ENCODE data around the gene GARIN1A.
"Not testable (repeated sequence)": the region's sequence is repeated elsewhere in the genome, so short reads cannot be mapped to it uniquely, and the experiment has no call there.

The GARIN1A gene

DNA sequence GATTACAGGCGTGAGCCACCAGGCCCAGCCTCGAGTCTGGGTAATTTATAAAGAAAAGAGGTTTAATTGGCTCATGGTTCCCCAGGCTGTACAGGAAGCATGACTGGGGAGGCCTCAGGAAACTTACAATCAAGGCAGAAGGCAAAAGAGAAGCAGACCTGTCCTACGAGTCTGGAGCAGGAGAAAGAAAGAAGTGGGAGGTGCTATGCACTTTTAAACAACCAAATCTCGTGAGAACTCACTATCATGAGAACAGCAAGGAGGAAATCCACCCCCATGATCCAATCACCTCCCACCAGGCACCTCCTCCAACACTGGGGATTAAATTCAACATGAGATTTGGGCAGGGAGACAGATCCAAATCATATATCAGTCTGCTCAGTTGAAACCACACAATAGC lies 11.6 kb downstream of the GARIN1A start:
- DNase-seq, result not testable (repeated sequence)

DNA sequence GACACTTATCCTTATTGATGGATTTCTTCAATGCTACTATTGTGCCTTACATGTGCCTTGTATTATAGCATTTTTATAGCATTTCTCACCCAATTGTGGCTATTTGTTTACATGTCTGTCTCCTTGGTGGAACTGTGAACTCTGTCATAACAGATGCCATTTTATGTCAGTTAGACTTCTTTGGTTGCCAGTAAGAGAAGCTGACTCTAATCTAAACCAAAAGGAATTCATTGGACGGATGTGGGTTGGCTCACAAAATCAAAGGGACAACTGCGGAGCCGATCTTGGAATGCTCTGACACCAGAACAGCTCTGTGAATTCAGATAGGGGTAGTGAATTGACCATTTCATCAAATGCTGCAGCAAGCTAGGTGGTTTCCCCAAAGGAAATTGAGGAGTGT lies 15.0 kb downstream of the GARIN1A start:
- DNase-seq, result no peak

DNA sequence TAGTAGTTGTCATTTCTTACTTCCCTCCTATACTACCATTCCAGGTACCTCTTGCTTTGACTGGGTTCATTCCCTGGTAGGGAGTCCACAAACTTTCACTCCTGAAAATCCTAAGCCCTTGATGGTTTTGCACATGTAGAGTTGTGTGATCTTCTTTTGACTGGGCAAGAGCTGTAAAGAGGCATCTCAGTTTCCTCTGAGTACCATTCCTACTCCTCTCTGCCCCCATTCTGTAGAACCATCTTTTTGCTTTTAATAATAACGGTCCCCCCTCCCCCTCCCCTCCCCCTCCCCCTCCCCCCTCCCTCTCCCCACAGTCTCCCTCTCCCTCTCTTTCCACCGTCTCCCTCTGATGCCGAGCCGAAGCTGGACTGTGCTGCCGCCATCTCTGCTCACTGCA lies 16.4 kb downstream of the GARIN1A start:
- DNase-seq, result no peak

DNA sequence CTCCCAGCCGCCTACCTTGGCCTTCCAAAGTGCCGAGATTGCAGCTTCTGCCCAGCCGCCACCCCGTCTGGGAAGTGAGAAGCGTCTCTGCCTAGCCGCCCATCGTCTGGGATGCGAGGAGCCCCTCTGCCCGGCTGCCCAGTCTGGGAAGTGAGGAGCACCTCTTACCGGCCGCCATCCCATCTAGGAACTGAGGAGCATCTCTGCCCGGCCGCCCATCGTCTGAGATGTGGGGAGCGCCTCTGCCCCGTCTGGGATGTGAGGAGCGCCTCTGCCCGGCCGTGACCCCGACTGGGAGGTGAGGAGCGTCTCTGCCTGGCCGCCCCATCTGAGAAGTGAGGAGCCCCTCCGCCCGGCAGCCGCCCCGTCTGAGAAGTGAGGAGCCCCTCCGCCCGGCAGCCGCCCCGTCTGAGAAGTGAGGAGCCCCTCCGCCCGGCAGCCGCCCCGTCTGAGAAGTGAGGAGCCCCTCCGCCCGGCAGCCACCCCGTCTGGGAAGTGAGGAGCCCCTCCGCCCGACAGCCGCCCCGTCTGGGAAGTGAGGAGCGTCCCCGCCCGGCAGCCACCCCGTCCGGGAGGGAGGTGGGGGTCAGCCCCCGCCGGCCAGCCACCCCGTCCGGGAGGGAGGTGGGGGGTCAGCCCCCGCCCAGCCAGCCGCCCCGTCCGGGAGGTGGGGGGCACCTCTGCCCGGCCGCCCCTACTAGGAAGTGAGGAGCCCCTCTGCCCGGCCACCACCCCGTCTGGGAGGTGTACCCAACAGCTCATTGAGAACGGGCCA lies 17.3 kb downstream of the GARIN1A start:
- DNase-seq, result not testable (repeated sequence)

DNA sequence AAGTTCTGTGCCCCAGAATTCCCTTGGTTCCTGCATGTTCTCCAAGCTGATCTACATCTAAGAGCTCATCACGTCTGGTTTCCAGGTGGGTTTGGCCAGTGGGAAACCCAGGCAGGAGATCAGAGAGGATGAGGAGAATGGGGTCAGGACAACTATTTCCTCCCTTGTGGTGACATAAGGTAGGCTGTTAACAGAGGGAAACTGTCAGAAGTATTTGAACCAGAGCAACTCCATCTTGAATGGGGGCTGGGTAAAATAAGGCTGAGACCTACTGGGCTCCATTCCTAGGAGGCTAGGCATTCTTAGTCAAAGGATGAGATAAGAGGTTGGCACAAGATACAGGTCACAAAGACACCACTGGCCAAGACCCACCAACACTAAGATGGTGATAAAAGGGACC lies 19.1 kb downstream of the GARIN1A start:
- DNase-seq, result no peak

DNA sequence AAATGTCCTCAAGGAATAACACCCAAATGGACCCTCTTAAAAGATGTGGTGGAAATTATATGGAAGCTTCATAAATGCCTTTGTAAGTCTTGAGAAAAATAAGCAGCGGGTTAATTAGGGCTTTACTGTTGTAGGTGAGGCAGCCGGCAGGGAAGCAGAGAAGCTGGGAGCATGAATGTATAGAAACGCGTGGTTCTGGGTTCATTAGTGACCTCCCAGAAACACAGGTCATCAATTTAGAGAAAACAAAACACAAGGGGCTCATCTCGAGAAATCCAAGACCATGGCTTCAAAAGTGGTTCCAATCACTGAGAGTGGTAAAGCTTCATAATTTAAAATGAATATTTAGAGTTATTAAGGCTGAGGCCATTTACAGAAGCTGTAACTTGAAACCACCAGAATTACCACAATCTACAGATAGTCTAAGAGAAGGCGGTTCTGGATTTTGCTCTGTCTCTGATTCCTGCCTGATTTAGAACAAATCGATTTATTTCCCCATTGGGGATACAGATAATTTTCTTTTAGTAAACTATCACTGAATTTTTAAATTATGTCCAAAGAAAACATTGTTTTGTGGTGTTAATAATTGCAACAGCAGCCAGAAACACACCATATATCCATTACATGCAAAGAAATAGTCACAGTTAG lies 20.7 kb downstream of the GARIN1A start:
- no peak for DNase-seq

DNA sequence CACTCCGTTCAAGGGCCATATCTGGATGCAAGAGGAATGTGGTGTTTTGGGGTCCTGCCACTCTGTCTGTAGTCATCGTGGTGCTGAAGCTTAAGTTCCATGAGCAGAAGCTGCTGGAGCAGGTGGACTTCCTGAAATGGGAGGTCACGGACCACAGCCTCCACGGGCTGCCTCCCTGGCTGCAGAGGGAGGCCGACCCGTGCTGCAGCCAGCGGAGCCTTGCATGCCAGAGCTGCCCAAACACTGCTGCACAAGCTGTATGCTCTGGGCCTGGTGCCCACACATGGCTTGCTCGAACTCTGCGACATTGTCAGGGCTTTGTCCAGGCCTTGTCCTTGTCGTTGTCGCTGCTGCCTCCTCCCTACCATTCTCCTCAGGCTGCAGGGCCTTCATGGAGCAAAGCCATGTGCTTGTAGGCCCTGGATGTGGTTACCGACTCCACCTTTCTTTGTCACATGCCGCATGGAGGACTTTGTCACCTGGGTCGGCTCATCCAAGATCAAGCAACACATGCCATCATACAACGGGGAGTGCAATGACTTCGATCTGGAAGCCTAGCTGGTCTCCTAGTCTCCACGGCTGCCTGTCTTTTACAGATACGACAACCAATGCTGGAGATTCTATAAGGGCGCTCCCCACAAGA lies 21.4 kb downstream of the GARIN1A start:
- DNase-seq, result no peak

DNA sequence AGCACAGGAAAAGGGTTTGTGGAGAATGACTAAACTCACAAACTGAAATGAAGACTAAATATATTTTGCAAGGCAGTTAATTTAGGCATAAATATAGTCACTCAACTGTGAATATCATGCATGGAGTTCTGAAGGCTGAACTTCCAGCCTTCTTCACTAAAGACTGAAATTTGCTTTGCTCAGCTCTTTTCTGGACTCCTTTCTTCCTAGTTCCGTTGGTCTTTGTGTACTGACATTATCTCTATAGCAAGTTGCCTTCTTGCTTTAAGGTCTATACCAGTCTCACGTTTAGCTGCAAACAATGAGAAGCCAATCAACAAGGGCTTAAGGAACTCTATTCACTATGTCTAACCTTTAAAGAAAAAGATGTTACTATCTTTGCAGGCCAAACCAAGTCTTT lies 22.6 kb downstream of the GARIN1A start:
- DNase-seq, result no peak

DNA sequence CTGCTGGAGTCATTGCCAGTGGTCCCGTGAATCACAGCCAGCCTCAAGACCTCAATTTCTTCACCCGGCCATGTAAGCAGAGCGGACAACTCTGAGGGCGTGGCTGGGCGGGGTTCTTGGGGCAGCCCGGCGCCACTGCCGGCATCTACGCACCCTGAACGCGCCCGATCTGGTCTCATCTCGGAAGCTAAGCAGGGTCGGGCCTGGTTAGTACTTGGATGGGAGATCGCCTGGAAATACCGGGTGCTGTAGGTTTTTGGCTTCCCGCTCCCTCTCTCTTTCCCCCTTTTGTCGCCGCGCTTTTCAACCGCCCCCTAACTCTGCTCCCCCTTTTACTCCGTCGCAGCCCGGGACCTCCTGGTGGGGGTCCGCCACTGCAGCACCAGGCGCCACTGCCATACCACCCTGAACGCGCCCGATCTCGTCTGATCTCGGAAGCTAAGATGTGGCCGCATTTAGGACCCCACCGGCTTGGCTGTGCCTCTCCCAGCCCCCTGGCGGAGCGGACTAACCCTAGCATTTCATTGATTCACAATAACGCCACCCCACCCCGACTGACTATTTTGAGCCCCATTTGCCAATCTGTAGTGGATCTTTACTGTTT lies 25.3 kb downstream of the GARIN1A start:
- DNase-seq, result no peak

DNA sequence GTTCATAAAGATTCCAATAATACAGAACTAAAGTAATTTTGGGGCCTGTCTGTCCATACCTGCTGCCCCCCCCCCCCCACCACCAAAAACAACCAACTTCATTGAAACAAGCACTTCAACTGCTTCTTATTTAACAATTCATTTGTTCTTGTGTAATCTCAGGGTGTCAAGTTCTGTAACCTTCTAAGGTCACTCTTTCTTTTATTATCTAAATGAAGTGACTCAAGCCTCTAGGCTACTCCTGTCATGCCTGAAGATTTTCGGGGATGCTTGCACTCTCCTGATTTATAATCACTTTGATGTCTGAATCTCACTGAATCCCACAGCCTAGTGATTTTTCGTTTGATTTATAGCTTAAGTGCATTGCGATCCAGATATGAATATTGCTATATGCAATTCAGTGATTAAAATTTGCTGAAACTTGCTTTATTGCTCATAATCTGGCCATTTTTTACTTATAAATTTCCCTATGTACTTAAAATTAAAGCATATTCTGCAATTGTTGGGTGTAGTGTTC lies 27.2 kb downstream of the GARIN1A start:
- no peak for DNase-seq

DNA sequence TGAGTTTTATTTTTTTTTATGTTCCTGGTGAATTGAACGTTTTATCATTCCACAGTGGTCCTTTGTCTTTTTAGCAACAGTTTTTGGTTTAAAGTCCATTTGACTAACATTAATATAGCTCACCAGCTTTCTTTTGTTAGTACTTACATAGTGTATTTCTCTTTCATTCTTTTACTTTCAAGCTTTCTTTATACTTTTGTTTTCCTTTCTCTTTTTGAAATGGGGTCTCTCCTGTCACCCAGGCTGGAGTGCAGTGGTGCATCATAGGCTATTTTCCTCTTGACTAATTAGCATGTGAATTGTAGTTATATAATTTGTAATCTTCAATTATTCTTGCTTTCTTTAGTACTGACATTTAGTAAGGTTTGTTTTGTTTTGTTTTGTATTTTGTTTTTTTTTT lies 27.8 kb downstream of the GARIN1A start:
- DNase-seq, result no peak

DNA sequence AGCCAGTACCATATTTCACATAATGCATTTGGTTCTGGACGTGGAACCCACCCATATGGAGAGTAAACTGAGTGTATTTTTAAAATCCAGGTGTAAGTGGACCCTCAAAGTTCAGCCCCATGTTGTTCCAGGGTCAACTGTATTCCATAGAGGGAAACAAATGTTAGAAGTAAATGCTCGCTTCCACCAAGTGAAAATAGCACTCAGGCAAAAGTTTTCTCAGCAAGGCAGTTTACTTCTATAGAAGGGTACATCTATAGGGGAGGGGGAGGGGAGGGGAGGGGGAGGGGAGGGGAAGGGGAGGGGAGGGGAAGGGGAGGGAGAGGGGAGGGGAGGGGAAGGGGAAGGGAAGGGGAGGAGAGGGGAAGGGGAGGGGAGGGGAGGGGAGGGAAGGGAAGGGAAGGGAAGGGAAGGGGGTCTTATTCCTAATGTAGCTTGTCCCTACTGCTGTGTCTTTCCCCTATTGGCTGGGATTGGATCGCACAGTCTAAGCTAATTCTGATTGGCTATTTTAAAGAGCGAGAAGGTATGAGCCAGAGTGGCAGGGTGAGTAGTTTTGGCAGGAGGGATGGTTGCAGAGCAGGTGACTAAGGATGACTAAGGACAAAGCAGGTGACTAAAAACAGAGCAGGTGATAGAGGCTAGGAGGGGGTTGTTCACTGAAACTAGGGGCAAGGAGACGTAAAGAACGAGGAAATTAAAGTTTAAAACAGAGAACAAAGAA lies 29.1 kb downstream of the GARIN1A start:
- DNase-seq, result no peak

DNA sequence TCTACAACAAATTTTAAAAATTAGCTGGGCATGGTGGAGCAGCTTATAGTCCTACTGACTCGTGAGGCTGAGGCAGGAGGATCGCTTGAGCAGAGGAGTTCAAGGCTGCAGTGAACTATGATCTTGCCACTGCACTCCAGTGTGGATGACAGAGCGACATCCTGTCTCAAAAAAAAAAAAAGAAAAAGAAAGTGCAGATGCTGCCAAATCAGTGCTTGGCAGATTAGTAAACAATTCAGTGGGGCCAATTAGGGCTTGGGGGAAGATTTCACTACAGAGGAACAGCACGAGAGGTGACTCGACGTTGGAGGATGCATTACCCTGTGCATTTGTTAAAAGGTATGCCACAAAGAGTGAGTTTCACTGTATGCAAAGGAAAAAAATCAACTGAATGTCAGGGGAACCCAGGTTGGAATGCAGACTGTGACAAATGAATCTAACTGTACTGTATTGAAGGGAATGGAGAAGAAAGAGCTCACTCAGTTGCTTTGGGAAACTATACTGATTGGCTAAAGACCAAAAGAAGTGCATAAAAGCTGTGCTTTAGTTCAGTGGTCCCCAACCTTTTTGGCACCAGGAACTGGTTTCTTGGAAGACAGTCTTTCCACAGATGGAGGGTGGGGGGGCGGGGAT lies 31.6 kb downstream of the GARIN1A start:
- DNase-seq, result no peak

DNA sequence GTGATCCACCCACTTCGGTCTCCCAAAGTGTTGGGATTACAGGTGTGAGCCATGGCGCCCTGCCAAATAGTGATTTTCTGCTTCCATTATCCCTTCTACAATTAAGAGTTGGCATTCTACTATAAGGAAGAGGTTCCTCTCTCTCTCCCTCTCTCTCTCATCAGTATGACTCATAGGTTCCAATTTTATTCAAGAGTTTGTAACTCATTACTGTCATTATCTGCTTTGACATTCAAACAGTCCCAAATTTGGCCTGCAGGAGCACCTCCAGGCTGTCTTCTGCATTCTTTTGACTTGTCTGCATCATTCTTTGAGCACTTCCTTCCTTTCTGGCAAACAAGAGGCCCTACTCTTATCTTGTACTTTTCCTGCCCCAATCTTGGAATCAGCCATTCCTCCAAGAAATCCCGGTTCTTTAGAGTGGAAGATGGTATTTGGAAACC lies 33.8 kb downstream of the GARIN1A start:
- DNase-seq, result no peak

DNA sequence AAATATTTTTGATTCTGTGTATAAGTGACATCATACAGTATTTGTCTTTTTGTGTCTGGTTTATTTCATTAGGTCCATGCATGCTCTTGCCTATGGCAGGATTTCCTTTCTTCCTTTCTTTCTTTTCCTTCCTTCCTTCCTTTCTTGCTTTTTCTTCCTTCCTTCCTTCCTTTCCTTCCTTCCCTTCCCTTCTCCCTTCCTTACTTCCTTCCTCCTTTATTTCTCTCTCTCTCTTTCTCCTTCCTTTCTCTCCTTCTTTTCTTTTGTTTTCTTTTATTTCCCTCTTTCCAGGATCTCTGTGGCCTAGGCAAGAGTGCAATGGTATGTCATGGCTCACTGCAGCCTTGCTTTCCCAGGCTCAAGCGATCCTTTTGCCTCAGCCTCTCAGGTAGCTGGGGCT lies 35.7 kb downstream of the GARIN1A start:
- DNase-seq, result no peak

DNA sequence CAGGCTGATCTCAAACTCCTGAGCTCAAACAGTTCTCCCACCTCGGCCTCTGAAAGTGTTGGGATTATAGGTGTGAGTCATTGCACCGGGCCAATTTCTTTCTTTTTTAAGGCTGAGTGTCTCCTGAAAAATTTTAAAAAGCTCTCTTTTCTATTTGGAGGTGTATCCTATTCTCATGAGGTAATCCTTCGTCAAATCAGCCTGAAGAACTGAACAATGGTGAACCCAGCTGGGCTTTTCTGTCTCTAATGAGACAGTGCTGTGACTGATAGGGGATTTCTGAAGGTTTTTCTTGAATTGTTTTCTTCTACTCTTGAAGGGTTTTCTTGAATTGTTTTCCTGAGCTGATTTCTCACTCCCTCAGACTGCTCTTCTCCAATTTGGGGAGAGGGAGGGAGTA lies 36.1 kb downstream of the GARIN1A start:
- DNase-seq, result no peak

DNA sequence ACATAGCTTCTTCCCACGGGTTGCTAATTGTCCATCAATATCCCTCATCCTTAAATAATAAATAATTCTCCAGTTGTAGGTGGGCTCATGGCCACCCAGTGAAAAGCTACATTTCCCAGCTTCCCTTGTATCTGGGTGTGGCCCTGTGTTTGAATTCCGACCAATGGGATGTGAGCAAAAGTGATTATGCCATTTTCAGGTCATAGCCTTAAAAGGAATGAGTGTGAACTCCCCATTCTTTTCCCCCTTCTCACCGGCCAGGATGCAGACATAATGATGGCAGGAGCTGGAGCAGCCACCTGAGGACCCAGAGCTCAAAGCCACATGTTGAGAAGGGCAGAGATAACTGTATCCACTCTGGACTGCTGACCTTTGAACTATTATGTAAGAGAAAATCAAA lies 36.7 kb downstream of the GARIN1A start:
- no peak for DNase-seq

DNA sequence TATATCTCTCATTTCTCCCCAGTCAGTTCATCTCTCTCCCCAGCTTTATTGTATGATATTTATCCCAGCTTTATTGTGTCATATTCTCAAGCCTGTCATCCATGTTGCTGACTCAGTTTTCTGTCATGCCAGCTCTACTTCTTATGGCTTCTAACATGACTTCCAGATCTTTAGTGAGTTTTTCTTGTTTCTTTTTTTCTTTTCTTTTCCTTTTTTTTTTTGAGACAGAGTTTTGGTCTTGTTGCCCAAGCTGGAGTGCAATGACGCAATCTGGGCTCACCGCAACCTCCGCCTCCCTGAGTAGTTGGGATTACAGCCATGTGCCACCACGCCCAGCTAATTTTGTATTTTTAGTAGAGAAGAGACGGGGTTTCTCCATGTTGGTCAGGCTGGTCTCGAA lies 38.4 kb downstream of the GARIN1A start:
- no peak for DNase-seq

DNA sequence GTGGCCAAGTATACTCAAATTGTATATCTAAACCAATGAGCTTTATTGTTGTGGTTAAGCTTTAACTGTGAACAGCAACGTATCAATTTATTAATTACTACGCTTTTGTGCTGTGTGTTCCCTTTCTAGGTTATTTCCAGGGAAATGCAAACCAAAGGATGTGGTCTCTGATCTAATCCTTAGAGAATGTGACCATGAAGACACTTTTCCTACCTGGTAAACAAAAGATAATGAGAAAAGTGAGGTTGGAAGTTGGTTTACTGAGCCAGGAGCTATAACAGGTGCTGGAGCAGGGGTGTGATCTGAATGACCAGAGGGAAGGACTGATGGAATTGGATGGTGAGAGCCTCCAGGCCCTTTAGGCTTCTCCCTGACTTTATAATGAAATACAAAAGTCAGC lies 41.7 kb downstream of the GARIN1A start:
- DNase-seq, result no peak

DNA sequence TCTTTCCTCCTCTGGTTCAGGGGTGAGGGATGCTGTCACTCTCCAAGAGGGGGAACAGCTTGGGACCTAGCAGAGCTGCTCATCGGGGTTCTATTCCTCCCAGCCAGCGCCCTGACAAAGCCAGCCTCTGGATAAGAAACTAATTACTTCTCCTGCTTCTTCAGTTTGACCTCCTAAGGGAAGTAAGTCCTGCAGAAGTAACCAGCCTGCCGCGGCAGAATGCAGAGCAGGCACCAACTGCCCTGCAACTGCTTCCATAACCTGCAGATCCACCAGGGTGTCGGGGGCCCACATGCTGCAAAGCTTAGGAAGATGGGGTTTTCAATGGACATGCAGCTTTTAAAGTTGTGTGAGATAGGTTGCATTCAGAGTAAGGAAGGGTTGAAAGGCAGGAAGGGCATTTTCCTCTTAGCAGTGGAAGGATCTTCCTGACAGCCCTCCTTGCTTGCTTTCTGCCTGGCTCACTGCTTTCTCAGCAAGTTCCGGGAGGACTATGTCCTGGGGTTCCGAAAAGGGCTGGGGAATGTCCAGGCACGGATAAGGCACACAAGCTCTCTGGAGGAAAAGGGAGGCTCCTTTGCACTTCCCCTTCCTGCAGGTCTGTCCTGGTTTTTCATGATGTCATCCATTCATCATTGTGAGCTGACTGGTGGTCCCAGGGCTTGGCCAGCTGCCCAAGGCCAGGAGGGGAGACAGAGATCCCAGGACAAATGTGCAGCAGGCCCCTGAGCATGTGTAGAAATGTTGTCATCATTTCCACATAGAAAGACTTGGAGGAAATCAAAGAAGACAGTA lies 42.8 kb downstream of the GARIN1A start:
- no peak for DNase-seq

DNA sequence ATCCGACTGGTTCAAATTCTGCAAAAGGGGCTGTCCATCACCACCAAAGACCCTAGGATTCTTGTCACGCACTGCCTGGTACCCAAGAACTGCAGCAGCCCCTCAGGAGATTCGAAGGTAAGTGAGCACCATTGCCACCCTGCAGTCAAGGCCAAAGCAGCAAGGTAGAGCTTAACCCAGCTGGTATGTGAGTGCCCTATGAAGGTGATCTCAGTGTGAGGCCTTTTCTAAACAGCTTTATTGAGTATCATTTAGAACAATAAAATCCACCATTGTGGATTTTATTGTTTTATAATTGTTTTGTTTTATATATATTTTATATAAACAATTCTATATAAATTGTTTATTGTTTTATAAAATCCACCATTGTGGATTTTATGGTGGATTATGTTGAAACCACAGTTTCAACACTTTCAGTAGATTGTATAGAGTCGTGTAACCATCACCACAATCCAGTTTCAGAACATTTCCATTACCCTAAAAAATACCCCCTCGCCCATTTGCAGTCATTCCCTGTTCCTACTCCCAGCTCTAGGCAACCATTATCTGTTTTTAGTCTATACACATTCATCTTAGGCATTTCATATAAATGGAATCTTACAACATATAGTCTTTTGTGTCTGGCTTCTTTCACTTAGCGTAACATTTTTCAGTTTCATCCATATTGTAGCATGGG lies 47.0 kb downstream of the GARIN1A start:
- no peak for DNase-seq

Data from T1000 (cell line).